ENCODE data around the gene LCN9. TPM values are rescaled to one million over a fixed set of nuclear protein-coding genes. Genes with fewer than 3 reads are reported as not detected.

LCN9 gene
- total and polyA plus RNA-seq, 2 donors from 2014 or later, result not detected

GRCh38 chr9:135707252-135708138 lies 44.4 kb downstream of the LCN9 start:
- DNase-seq (no peak), FAIRE-seq (no peak)
- intact Hi-C loops (cut with DNase I), result no loop called here
- Histone ChIP-seq H3K36me3 (ENCODE audit: control insufficient read depth in 2 of 3, insufficient read depth in 3 of 3, low read length in 3 of 3) (no peaks in the 10 kb centered on the region), H3K9ac (ENCODE audit: low read length in 3 of 3) (no peak overlapping the region), H3K4me3 (ENCODE audit: low read length in 3 of 3) (no peak overlapping the region), H3K9me3 (ENCODE audit: control insufficient read depth in 2 of 3, insufficient read depth in 1 of 3, low read length in 3 of 3) (no peaks in the 10 kb centered on the region), H3K27ac (ENCODE audit: low read depth in 2 of 2, low read length in 2 of 2) (no peak overlapping the region), H3K27me3 (ENCODE audit: control insufficient read depth, insufficient read depth, low read length) (peaks cover 2% of the 10 kb centered on the region), H3K4me1 (ENCODE audit: control insufficient read depth in 2 of 3, insufficient read depth in 2 of 3, low read depth in 1 of 3, low read length in 3 of 3) (no peaks in the 10 kb centered on the region)
- no peak for TF ChIP-seq CTCF (IDR thresholded peaks at IDR 0.05; ENCODE audit: borderline replicate concordance, extremely low read depth, insufficient read depth)

- TF ChIP-seq CTCF (IDR thresholded peaks at IDR 0.05; ENCODE audit: borderline replicate concordance, extremely low read depth, insufficient read depth), result no peak
- H3K36me3 ChIP-seq (ENCODE audit: control insufficient read depth in 2 of 3, insufficient read depth in 3 of 3, low read length in 3 of 3), result no peaks in the 10 kb centered on the region
- H3K9ac ChIP-seq (ENCODE audit: low read length in 3 of 3), result no peak overlapping the region
- intact Hi-C loops (cut with DNase I), result no loop called here
- FAIRE-seq (no peak), DNase-seq (no peak)
- no peaks in the 10 kb centered on the region for H3K9me3 ChIP-seq (ENCODE audit: control insufficient read depth in 2 of 3, insufficient read depth in 1 of 3, low read length in 3 of 3)
- H3K27ac ChIP-seq (ENCODE audit: low read depth in 2 of 2, low read length in 2 of 2), result no peak overlapping the region
- no peaks in the 10 kb centered on the region for H3K27me3 ChIP-seq (ENCODE audit: control insufficient read depth, insufficient read depth, low read length)
- H3K4me3 ChIP-seq (ENCODE audit: low read length in 3 of 3), result no peak overlapping the region
- no peaks in the 10 kb centered on the region for H3K4me1 ChIP-seq (ENCODE audit: control insufficient read depth in 2 of 3, insufficient read depth in 2 of 3, low read depth in 1 of 3, low read length in 3 of 3)
Observed at GRCh38 chr9:135708164-135708563, 45.1 kb downstream of the LCN9 start.

GRCh38 chr9:135711391-135711790 lies 48.3 kb downstream of the LCN9 start:
- H3K9me3 ChIP-seq (ENCODE audit: control insufficient read depth in 2 of 3, insufficient read depth in 1 of 3, low read length in 3 of 3), result no peaks in the 10 kb centered on the region
- H3K36me3 ChIP-seq (ENCODE audit: control insufficient read depth in 2 of 3, insufficient read depth in 3 of 3, low read length in 3 of 3), result no peaks in the 10 kb centered on the region
- H3K9ac ChIP-seq (ENCODE audit: low read length in 3 of 3), result no peak overlapping the region
- intact Hi-C loops (cut with DNase I), result no loop called here
- no peak overlapping the region for H3K4me3 ChIP-seq (ENCODE audit: low read length in 3 of 3)
- no peak overlapping the region for H3K27ac ChIP-seq (ENCODE audit: low read depth in 2 of 2, low read length in 2 of 2)
- TF ChIP-seq CTCF (IDR thresholded peaks at IDR 0.05; ENCODE audit: borderline replicate concordance, extremely low read depth, insufficient read depth), result no peak
- H3K27me3 ChIP-seq (ENCODE audit: control insufficient read depth, insufficient read depth, low read length), result no peaks in the 10 kb centered on the region
- H3K4me1 ChIP-seq (ENCODE audit: control insufficient read depth in 2 of 3, insufficient read depth in 2 of 3, low read depth in 1 of 3, low read length in 3 of 3), result no peaks in the 10 kb centered on the region
- FAIRE-seq, result no peak
- DNase-seq, result no peak
